Fibroblast of pulmonary artery (primary cell): ENCODE data around the gene ADAM19.

ENCODE experiments used
- DNase-seq: peaks from one replicate; pipeline ENCODE4 v3.0.0-alpha.2; 2010; ENCODE audit warnings: low read depth
- H3K4me3 ChIP-seq: replicated peaks from 2 replicates; pipeline ENCODE4 v1.5.1; 2011; ENCODE audit warnings: low read depth, mild to moderate bottlenecking, control low read depth, low read length, moderate library complexity
- TF ChIP-seq, protein P1 (sequence below): IDR thresholded peaks from 2 replicates; pipeline ENCODE4 v1.5.1; 2011; ENCODE audit warnings: mild to moderate bottlenecking, control low read depth, low read length, inconsistent platforms; ENCODE audit errors: missing control alignments

Gene ADAM19

DNA sequence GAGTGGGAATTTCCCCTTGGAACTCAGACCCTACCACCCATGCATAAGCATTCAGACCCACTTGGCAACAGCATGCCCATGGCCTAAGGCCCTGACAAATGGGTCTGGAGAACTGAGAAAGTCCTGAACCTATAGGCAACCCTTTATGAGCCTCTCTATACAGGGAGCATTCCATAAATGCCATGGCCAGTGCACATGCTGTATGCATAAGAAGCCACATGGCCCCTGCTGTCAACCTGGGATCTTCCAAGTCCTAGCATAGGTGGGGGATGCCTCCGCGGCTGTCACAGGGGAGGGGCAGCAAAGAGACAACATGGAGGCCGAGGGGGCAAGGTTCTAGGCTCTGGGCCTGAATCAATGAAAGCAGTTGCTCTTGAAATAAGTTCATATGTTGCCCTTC, 123.8 kb downstream of the ADAM19 start:
- no peak overlapping the region for H3K4me3 ChIP-seq
- DNase-seq = no peak
- TF ChIP-seq, protein P1, sequence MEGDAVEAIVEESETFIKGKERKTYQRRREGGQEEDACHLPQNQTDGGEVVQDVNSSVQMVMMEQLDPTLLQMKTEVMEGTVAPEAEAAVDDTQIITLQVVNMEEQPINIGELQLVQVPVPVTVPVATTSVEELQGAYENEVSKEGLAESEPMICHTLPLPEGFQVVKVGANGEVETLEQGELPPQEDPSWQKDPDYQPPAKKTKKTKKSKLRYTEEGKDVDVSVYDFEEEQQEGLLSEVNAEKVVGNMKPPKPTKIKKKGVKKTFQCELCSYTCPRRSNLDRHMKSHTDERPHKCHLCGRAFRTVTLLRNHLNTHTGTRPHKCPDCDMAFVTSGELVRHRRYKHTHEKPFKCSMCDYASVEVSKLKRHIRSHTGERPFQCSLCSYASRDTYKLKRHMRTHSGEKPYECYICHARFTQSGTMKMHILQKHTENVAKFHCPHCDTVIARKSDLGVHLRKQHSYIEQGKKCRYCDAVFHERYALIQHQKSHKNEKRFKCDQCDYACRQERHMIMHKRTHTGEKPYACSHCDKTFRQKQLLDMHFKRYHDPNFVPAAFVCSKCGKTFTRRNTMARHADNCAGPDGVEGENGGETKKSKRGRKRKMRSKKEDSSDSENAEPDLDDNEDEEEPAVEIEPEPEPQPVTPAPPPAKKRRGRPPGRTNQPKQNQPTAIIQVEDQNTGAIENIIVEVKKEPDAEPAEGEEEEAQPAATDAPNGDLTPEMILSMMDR = no peak

GRCh38 chr5:157450024-157450423, 125.6 kb downstream of the ADAM19 start:
- no peak overlapping the region for H3K4me3 ChIP-seq
- DNase-seq = no peak
- TF ChIP-seq, protein P1 = no peak

- no peak for DNase-seq
- H3K4me3 ChIP-seq = no peak overlapping the region
- TF ChIP-seq, protein P1 = no peak
Measured at GRCh38 chr5:157449011-157449723, 126.4 kb downstream of the ADAM19 start.

DNA sequence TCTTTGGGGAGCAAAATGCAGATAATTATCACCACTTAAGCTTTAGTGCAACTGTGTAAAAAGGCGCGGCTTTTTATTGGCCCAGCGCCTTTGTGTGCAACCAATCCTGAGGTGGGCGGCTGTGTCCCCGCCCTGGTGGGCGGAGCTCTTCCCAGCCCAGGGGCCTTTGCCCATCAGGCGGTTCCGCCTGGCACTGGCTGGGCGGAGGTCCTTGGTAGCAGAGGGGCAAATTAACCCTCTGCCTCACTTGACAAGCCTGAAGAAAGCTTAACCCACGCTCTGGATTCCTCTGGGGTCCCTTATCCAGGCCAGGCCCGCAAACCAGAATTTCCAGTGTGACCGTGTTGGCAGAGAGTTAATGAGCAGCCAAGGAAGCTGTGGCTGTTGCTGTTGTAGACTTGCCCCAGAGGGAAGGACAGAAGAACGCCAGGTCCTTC, 128.4 kb downstream of the ADAM19 start:
- no peak overlapping the region for H3K4me3 ChIP-seq
- TF ChIP-seq, protein P1 = no peak
- no peak for DNase-seq

DNA sequence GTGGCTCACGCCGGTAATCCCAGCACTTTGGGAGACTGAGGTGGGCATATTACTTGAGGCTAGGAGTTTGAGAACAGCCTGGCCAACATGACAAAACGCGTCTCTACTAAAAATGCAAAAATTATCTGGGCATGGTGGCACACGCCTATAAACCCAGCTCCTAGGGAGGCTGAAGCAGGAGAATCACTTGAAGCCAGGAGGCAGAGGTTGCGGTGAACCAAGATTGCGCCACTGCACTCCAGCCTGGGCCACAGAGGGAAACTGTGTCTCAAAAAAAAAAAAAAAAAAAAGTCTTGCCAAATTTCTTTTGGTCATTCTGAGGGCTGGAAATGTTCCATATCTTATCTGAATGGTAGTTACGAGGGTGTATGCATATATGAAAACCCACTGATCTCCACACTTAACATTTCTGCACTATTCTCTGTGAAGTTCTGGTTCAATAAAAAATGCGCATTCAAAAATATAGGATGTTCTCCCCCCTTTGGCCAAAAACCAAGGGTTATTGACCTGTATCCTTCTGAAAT, 129.1 kb downstream of the ADAM19 start:
- H3K4me3 ChIP-seq = no peak overlapping the region
- TF ChIP-seq, protein P1 = no peak
- no peak for DNase-seq

DNA sequence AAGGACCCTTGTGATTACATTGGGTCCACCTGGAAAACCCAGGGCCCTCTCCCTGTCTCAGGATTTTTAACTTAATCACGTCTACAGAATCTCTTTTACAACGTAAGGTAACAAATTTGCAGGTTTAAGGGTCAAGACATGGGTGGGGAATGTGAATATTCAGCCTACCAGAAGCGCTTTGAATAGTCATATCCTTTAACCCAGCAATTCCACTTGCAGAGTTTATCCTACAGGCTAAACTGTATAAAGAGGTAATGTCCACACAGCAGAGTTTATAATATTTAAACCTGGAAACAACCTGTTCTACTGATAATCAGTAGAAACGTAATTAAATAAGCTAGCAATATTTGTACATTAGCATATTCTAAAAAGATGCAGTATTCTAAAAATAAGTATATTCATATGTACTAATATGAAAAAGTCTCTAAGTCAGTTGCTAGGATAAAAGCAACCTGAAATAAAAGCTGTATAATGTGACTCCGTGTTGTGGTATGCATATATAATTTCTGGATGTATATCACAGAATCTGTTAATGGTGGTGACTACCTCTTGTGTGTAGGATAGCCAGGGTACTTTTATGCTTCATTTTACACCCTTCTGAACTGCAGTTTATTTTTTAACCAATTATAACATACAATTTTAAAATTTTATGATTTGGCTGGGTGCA, 129.7 kb downstream of the ADAM19 start:
- DNase-seq = no peak
- no peak overlapping the region for H3K4me3 ChIP-seq
- TF ChIP-seq, protein P1 = no peak
